Suprapubic skin (tissue), 4 donors: ENCODE measurements around the gene FOLR1.

ENCODE experiments used
- CTCF ChIP-seq, 2 donors: fragments of 200-600 bp in 1 of 2; fragments of 450-650 bp in 1 of 2; sonication (generic) in 1 of 2; IDR thresholded peaks; one replicate each; pipeline ENCODE4 v1.5.1; 2016 to 2019; ENCODE audit warnings: antibody characterized with exemption in 2 of 2, mild to moderate bottlenecking in 1 of 2, moderate library complexity in 1 of 2
- EP300 ChIP-seq: sonication (generic); formaldehyde crosslinking; IDR thresholded peaks from one replicate; pipeline ENCODE4 v1.6.1; 2017; ENCODE audit warnings: antibody characterized with exemption
- POLR2A ChIP-seq, 2 donors: fragments of 450-650 bp; IDR thresholded peaks; one replicate each; pipeline ENCODE4 v1.6.1; 2017; ENCODE audit warnings: antibody characterized with exemption in 2 of 2, mild to moderate bottlenecking in 2 of 2, moderate library complexity in 2 of 2
- POLR2AphosphoS5 ChIP-seq, 3 donors: sonication (generic); formaldehyde crosslinking; IDR thresholded peaks; one replicate each; pipeline ENCODE4 v1.6.1; 2017; ENCODE audit warnings: antibody characterized with exemption in 3 of 3

- TF ChIP-seq CTCF (IDR thresholded peaks at IDR 0.05): no peak
- TF ChIP-seq POLR2A (IDR thresholded peaks at IDR 0.05): no peak
- TF ChIP-seq EP300: no peak
- no peak for TF ChIP-seq POLR2AphosphoS5 (IDR thresholded peaks at IDR 0.05)
Observed at GRCh38 chr11:72191961-72192381, at the start of gene FOLR1.
